H9 (cell line): ENCODE data around the gene DEPDC5. TPM values are rescaled to one million over a fixed set of nuclear protein-coding genes. Genes with fewer than 3 reads are reported as not detected.

ENCODE experiments used
- DNase-seq: peaks from one replicate; pipeline ENCODE4 v3.0.0-alpha.2; 2017
- H2AFZ ChIP-seq: one replicate; pipeline ENCODE4 v1.6.1; 2013; ENCODE audit warnings: mild to moderate bottlenecking, low read length, control low read depth, moderate library complexity
- H2AK5ac ChIP-seq: 2 replicates; pipeline ENCODE4 v1.6.1; 2013; ENCODE audit warnings: low read length, control low read depth, mixed read lengths; ENCODE audit not compliant: insufficient read length
- H2BK120ac ChIP-seq: one replicate; pipeline ENCODE4 v1.6.1; 2013; ENCODE audit warnings: low read depth, mild to moderate bottlenecking, low read length, control low read depth, inconsistent platforms; ENCODE audit not compliant: poor library complexity, severe bottlenecking
- H2BK12ac ChIP-seq: 2 replicates; pipeline ENCODE4 v1.6.1; 2013; ENCODE audit warnings: low read length, control low read depth, mixed read lengths, low read depth; ENCODE audit not compliant: insufficient read length
- H2BK15ac ChIP-seq: 2 replicates; pipeline ENCODE4 v1.6.1; 2013; ENCODE audit warnings: low read depth, low read length, control low read depth
- H2BK20ac ChIP-seq: one replicate; pipeline ENCODE4 v1.6.1; 2013; ENCODE audit warnings: low read depth, mild to moderate bottlenecking, low read length, control low read depth, inconsistent platforms; ENCODE audit not compliant: poor library complexity, severe bottlenecking
- H2BK5ac ChIP-seq: 2 replicates; pipeline ENCODE4 v1.6.1; 2013; ENCODE audit warnings: low read length, control low read depth, mixed read lengths; ENCODE audit not compliant: insufficient read length
- H3K14ac ChIP-seq: 2 replicates; pipeline ENCODE4 v1.6.1; 2013; ENCODE audit warnings: low read length, control low read depth; ENCODE audit not compliant: insufficient read depth
- H3K18ac ChIP-seq: 2 replicates; pipeline ENCODE4 v1.6.1; 2013; ENCODE audit warnings: low read depth, mild to moderate bottlenecking, mixed read lengths, low read length, control low read depth; ENCODE audit not compliant: insufficient read length
- H3K23ac ChIP-seq: 2 replicates; pipeline ENCODE4 v1.6.1; 2013; ENCODE audit warnings: low read length, control low read depth, mixed read lengths, low read depth; ENCODE audit not compliant: insufficient read length
- H3K23me2 ChIP-seq: 2 replicates; pipeline ENCODE4 v1.6.1; 2013; ENCODE audit warnings: low read depth, mild to moderate bottlenecking, mixed read lengths, low read length, control low read depth; ENCODE audit not compliant: insufficient read length, poor library complexity, severe bottlenecking
- H3K27ac ChIP-seq: 2 replicates; pipeline ENCODE4 v1.5.1; 2013; ENCODE audit warnings: low read length, control low read depth, mixed read lengths, low read depth; ENCODE audit not compliant: insufficient read length
- H3K27me3 ChIP-seq: 2 replicates; pipeline ENCODE4 v1.6.1; 2013; ENCODE audit warnings: low read length, control low read depth, inconsistent platforms; ENCODE audit not compliant: insufficient read depth
- H3K4ac ChIP-seq: 2 replicates; pipeline ENCODE4 v1.6.1; 2013; ENCODE audit warnings: low read depth, mild to moderate bottlenecking, control low read depth, inconsistent platforms, low read length, moderate library complexity
- H3K4me1 ChIP-seq: 2 replicates; pipeline ENCODE4 v1.6.1; 2013; ENCODE audit warnings: low read length, control low read depth, inconsistent platforms; ENCODE audit not compliant: insufficient read depth
- H3K4me2 ChIP-seq: 2 replicates; pipeline ENCODE4 v1.6.1; 2013; ENCODE audit warnings: low read length, control low read depth, mixed read lengths; ENCODE audit not compliant: insufficient read length, insufficient read depth
- H3K56ac ChIP-seq: 2 replicates; pipeline ENCODE4 v1.6.1; 2013; ENCODE audit warnings: low read depth, mild to moderate bottlenecking, mixed read lengths, low read length, control low read depth; ENCODE audit not compliant: insufficient read length
- H3K79me1 ChIP-seq: 2 replicates; pipeline ENCODE4 v1.6.1; 2013; ENCODE audit warnings: low read depth, mild to moderate bottlenecking, moderate library complexity, low read length, control low read depth, inconsistent platforms; ENCODE audit not compliant: insufficient read depth, poor library complexity, severe bottlenecking
- H3K79me2 ChIP-seq: 2 replicates; pipeline ENCODE4 v1.6.1; 2013; ENCODE audit warnings: low read length, control low read depth, inconsistent platforms; ENCODE audit not compliant: insufficient read depth
- H3K9ac ChIP-seq: 2 replicates; pipeline ENCODE4 v1.6.1; 2013; ENCODE audit warnings: low read length, control low read depth, mixed read lengths; ENCODE audit not compliant: insufficient read length; ENCODE audit errors: extremely low read depth
- H3K9me3 ChIP-seq: one replicate; pipeline ENCODE4 v1.6.1; 2013; ENCODE audit warnings: low read depth, low read length, inconsistent platforms; ENCODE audit not compliant: control insufficient read depth
- H3T11ph ChIP-seq: one replicate; pipeline ENCODE4 v1.6.1; 2013; ENCODE audit warnings: mild to moderate bottlenecking, low read length, control low read depth, inconsistent platforms
- H4K20me1 ChIP-seq: one replicate; pipeline ENCODE4 v1.6.1; 2013; ENCODE audit not compliant: control insufficient read depth, insufficient read length, insufficient read depth
- H4K5ac ChIP-seq: 2 replicates; pipeline ENCODE4 v1.6.1; 2013; ENCODE audit warnings: low read depth, mild to moderate bottlenecking, mixed read lengths, low read length, control low read depth; ENCODE audit not compliant: insufficient read length
- H4K8ac ChIP-seq: replicated peaks from 2 replicates; pipeline ENCODE4 v1.6.1; 2013; ENCODE audit warnings: low read length, control low read depth, mixed read lengths, low read depth; ENCODE audit not compliant: insufficient read length
- H4K91ac ChIP-seq: 2 replicates; pipeline ENCODE4 v1.6.1; 2013; ENCODE audit warnings: low read depth, mild to moderate bottlenecking, moderate library complexity, mixed read lengths, low read length, control low read depth; ENCODE audit not compliant: insufficient read length
- H3K27ac Mint-ChIP-seq, 3 experiments: 2 replicates in 2 of 3; 3 replicates in 1 of 3; pipeline ENCODE4 v1.8.0; 2020 to 2021; ENCODE audit warnings: mixed read lengths in 3 of 3, mild to moderate bottlenecking in 1 of 3, moderate library complexity in 1 of 3
- H3K27me3 Mint-ChIP-seq: 2 replicates; pipeline ENCODE4 v1.8.0; 2021; ENCODE audit warnings: low read depth, mild to moderate bottlenecking, moderate library complexity, mixed read lengths
- H3K36me3 Mint-ChIP-seq, 3 experiments: 2 replicates in 2 of 3; 3 replicates in 1 of 3; pipeline ENCODE4 v1.8.0; 2020 to 2021; ENCODE audit warnings: low read depth in 3 of 3, mixed read lengths in 3 of 3; ENCODE audit not compliant: insufficient read depth in 1 of 3
- H3K4me1 Mint-ChIP-seq, 2 experiments: 2 replicates each; pipeline ENCODE4 v1.8.0; 2020; ENCODE audit warnings: mixed read lengths in 2 of 2
- H3K4me3 Mint-ChIP-seq, 2 experiments: 2 replicates in 1 of 2; 3 replicates in 1 of 2; pipeline ENCODE4 v1.8.0; 2020 to 2021; ENCODE audit warnings: mild to moderate bottlenecking in 2 of 2, mixed read lengths in 2 of 2, moderate library complexity in 1 of 2
- H3K9me3 Mint-ChIP-seq, 2 experiments: 2 replicates in 1 of 2; 3 replicates in 1 of 2; pipeline ENCODE4 v1.8.0; 2020; ENCODE audit warnings: mild to moderate bottlenecking in 2 of 2, mixed read lengths in 2 of 2, moderate library complexity in 1 of 2
- WGBS: extraction: QIAGEN DNeasy Blood & Tissue Kit; methylation state at CpG from one replicate; pipeline ENCODE4 v1.1.7; 2013; ENCODE audit warnings: missing lambda C conversion rate, low lambda C conversion rate, mixed read lengths; ENCODE audit not compliant: insufficient read length; ENCODE audit errors: extremely low coverage; 5-methylcytosine and 5-hydroxymethylcytosine counted together
- total RNA-seq: library from RNA; stranded (reverse); gene quantifications from 2 replicates; pipeline ENCODE4 v1.2.1, GENCODE V29; 2021
- TF ChIP-seq, protein P1 (sequence below): fragments of 200-600 bp; sonication (generic); conservative IDR thresholded peaks from 3 replicates; pipeline ENCODE4 v1.8.0; 2021; ENCODE audit warnings: antibody characterized with exemption, mild to moderate bottlenecking

Gene DEPDC5
- total RNA-seq, 1 experiment from 2014 or later = 29.2 TPM

DNA sequence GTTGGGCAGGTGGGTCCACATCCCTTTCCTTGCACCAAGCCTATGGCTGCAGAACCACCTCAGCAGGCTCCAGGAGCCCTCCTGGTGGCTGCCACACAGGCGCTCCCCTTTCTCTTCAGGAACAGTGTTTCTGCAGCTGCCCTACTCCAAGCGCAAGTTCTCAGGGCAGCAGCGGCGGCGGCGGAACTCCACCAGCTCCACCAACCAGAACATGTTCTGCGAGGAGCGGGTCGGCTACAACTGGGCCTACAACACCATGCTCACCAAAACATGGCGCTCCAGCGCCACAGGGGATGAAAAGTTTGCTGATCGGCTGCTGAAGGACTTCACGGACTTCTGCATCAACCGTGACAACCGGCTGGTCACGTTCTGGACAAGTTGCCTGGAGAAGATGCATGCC, 152.3 kb downstream of the DEPDC5 start:
- Histone ChIP-seq H4K5ac (no peak overlapping the region), H3T11ph (no peak overlapping the region), H3K23me2 (no peaks in the 10 kb centered on the region), H3K27ac (no peak overlapping the region), H3K4ac (no peak overlapping the region), H3K23ac (no peak overlapping the region), H3K4me2 (no peak overlapping the region), H2AK5ac (no peak overlapping the region), H3K9me3 (no peaks in the 10 kb centered on the region), H3K27me3 (no peaks in the 10 kb centered on the region), H3K9ac (no peak overlapping the region), H3K4me1 (no peaks in the 10 kb centered on the region), H3K18ac (no peak overlapping the region), H3K79me2 (no peaks in the 10 kb centered on the region), H4K8ac (no peak overlapping the region), H4K20me1 (no peaks in the 10 kb centered on the region), H4K91ac (no peak overlapping the region), H2BK12ac (no peak overlapping the region), H3K56ac (no peak overlapping the region), H2AFZ (no peak overlapping the region), H2BK5ac (no peak overlapping the region), H3K14ac (no peak overlapping the region), H3K79me1 (no peaks in the 10 kb centered on the region), H2BK15ac (no peak overlapping the region), H2BK120ac (no peak overlapping the region), H2BK20ac (no peak overlapping the region)
- Mint-ChIP-seq H3K36me3 (peaks cover 8 to 31% (median 30%) of the 10 kb centered on the region in 3 experiments; a peak in 6 of 7 replicates), H3K27ac (no peak overlapping the region), H3K27me3 (no peaks in the 10 kb centered on the region), H3K4me1 (no peaks in the 10 kb centered on the region), H3K4me3 (no peak overlapping the region), H3K9me3 (no peaks in the 10 kb centered on the region)
- TF ChIP-seq, protein P1, sequence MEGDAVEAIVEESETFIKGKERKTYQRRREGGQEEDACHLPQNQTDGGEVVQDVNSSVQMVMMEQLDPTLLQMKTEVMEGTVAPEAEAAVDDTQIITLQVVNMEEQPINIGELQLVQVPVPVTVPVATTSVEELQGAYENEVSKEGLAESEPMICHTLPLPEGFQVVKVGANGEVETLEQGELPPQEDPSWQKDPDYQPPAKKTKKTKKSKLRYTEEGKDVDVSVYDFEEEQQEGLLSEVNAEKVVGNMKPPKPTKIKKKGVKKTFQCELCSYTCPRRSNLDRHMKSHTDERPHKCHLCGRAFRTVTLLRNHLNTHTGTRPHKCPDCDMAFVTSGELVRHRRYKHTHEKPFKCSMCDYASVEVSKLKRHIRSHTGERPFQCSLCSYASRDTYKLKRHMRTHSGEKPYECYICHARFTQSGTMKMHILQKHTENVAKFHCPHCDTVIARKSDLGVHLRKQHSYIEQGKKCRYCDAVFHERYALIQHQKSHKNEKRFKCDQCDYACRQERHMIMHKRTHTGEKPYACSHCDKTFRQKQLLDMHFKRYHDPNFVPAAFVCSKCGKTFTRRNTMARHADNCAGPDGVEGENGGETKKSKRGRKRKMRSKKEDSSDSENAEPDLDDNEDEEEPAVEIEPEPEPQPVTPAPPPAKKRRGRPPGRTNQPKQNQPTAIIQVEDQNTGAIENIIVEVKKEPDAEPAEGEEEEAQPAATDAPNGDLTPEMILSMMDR = no peak
- WGBS = no CpG with 5 or more reads among the region's 16 CpGs
- no peak for DNase-seq
